CD4-positive, alpha-beta T cell (primary cell): ENCODE measurements around the gene SNAI3. TPM values are rescaled to one million over a fixed set of nuclear protein-coding genes. Genes with fewer than 3 reads are reported as not detected.

Experiments used
- ATAC-seq: fragments of 200-7000 bp; cut with Tn5 transposase; one replicate; pipeline ENCODE4 v1.10.0; 2022; ENCODE audit warnings: mild to moderate bottlenecking; ENCODE audit not compliant: poor library complexity
- CTCF ChIA-PET: fragments of 350-600 bp; sonication (Branson Sonifier 250); formaldehyde crosslinking; loops from one replicate; lab custom pipeline; 2021; ENCODE audit warnings: antibody characterized with exemption, inconsistent platforms; lab: Charles Lee
- POLR2A ChIA-PET: fragments of 350-600 bp; sonication (Branson Sonifier 250); formaldehyde crosslinking; loops from one replicate; lab custom pipeline; 2021; ENCODE audit warnings: antibody characterized with exemption, inconsistent platforms; lab: Charles Lee
- DNase-seq, 14 experiments: peaks; one replicate each; pipeline ENCODE4 v3.0.0-alpha.2; 2013 to 2020; ENCODE audit warnings: mixed read lengths in 2 of 14
- H3K27ac ChIP-seq, 2 donors: one replicate each; pipeline versions ENCODE4 v1.5.1 to v1.7.0; 2013; ENCODE audit warnings: low read length in 2 of 2, low read depth in 1 of 2, mild to moderate bottlenecking in 1 of 2
- H3K27me3 ChIP-seq, 2 experiments: 1 replicate in 1 of 2; 2 replicates in 1 of 2; pipeline versions ENCODE4 v1.6.1 to v1.7.0; 2013; ENCODE audit warnings: low read length in 2 of 2, control low read depth in 1 of 2, mild to moderate bottlenecking in 1 of 2, moderate library complexity in 1 of 2; ENCODE audit not compliant: insufficient read depth in 2 of 2, control insufficient read depth in 1 of 2
- H3K36me3 ChIP-seq: one replicate; pipeline ENCODE4 v1.6.1; 2013; ENCODE audit warnings: low read length, control low read depth; ENCODE audit not compliant: insufficient read depth
- H3K4me1 ChIP-seq: one replicate; pipeline ENCODE4 v1.6.1; 2013; ENCODE audit warnings: low read length, control low read depth; ENCODE audit not compliant: insufficient read depth
- H3K4me3 ChIP-seq: one replicate; pipeline ENCODE4 v1.5.1; 2013; ENCODE audit warnings: mild to moderate bottlenecking, low read length, moderate library complexity
- H3K9me3 ChIP-seq, 2 experiments: 1 replicate in 1 of 2; 2 replicates in 1 of 2; pipeline versions ENCODE4 v1.6.1 to v1.7.0; 2013; ENCODE audit warnings: low read length in 2 of 2, mild to moderate bottlenecking in 2 of 2, control low read depth in 1 of 2, moderate library complexity in 1 of 2; ENCODE audit not compliant: control insufficient read depth in 1 of 2, insufficient read depth in 1 of 2
- H3K27ac Mint-ChIP-seq: one replicate; pipeline ENCODE4 v1.8.0; 2020; ENCODE audit warnings: mixed read lengths
- H3K27me3 Mint-ChIP-seq: one replicate; pipeline ENCODE4 v1.8.0; 2021; ENCODE audit warnings: mixed read lengths
- H3K36me3 Mint-ChIP-seq: one replicate; pipeline ENCODE4 v1.8.0; 2021; ENCODE audit warnings: low read depth, mixed read lengths
- H3K4me1 Mint-ChIP-seq: one replicate; pipeline ENCODE4 v1.8.0; 2021; ENCODE audit warnings: low read depth, mixed read lengths
- H3K4me3 Mint-ChIP-seq: one replicate; pipeline ENCODE4 v1.8.0; 2020; ENCODE audit warnings: mild to moderate bottlenecking, mixed read lengths
- H3K9me3 Mint-ChIP-seq: one replicate; pipeline ENCODE4 v1.8.0; 2020; ENCODE audit warnings: mixed read lengths
- CTCF ChIP-seq: fragments of 200-600 bp; IDR thresholded peaks from one replicate; pipeline ENCODE4 v1.8.0; 2022; ENCODE audit warnings: antibody characterized with exemption, mild to moderate bottlenecking
- intact Hi-C, 2 experiments: fragments of 100-400 bp; cut with DNase I in 1 of 2; cut with micrococcal nuclease in 1 of 2; formaldehyde crosslinking; loops; one replicate each; pipeline versions ENCODE4 v1.15.1 to v1.9.0; 2023 to 2025; cut with DNase I, micrococcal nuclease
- total RNA-seq, 174 experiments: library from RNA in 2 of 174; stranded (reverse) in 2 of 174; gene quantifications; one replicate each; pipeline ENCODE4 v1.2.3 and lab custom pipeline; 2021 to 2026

Gene SNAI3
- total RNA-seq, 2 experiments from 2014 or later, result 3.0 to 3.5 TPM

- peaks cover 37% of the 10 kb centered on the region for H3K36me3 Mint-ChIP-seq
- H3K4me1 Mint-ChIP-seq, result no peaks in the 10 kb centered on the region
- TF ChIP-seq CTCF, result no peak
- intact Hi-C loops, result no loop called here
- no peak for DNase-seq
- no peak overlapping the region for H3K4me3 ChIP-seq
- ATAC-seq, result no peak
- H3K27me3 Mint-ChIP-seq, result no peaks in the 10 kb centered on the region
- POLR2A ChIA-PET, result no interaction called here
- H3K4me3 Mint-ChIP-seq, result no peak overlapping the region
- H3K27ac ChIP-seq, result no peak overlapping the region
- peaks cover 9% of the 10 kb centered on the region for H3K4me1 ChIP-seq
- no peaks in the 10 kb centered on the region for H3K27me3 ChIP-seq
- no peaks in the 10 kb centered on the region for H3K9me3 Mint-ChIP-seq
- H3K9me3 ChIP-seq, result no peaks in the 10 kb centered on the region
- peaks cover 81% of the 10 kb centered on the region for H3K36me3 ChIP-seq
- CTCF ChIA-PET, result interaction anchor here (1.9 kb wide), 1 partner anchor 21 kb away, joined by 6 read pairs; no protein-coding TSS in a partner anchor
- H3K27ac Mint-ChIP-seq, result no peak overlapping the region
These were observed 30.3 kb upstream of the SNAI3 start for GRCh38 chr16:88716601-88717001.

GRCh38 chr16:88716201-88716600, 29.9 kb upstream of the SNAI3 start:
- Histone ChIP-seq H3K4me1 (peaks cover 9% of the 10 kb centered on the region), H3K27me3 (no peaks in the 10 kb centered on the region), H3K4me3 (no peak overlapping the region), H3K27ac (no peak overlapping the region), H3K36me3 (peaks cover 77% of the 10 kb centered on the region), H3K9me3 (no peaks in the 10 kb centered on the region)
- no peak for DNase-seq
- Mint-ChIP-seq H3K4me3 (no peak overlapping the region), H3K4me1 (no peaks in the 10 kb centered on the region), H3K9me3 (no peaks in the 10 kb centered on the region), H3K36me3 (peaks cover 37% of the 10 kb centered on the region), H3K27me3 (no peaks in the 10 kb centered on the region), H3K27ac (no peak overlapping the region)
- TF ChIP-seq CTCF, result no peak
- ChIA-PET POLR2A (interaction anchor here (1.5 kb wide), 1 partner anchor 15 kb away, joined by 5 read pairs; no protein-coding TSS in a partner anchor), CTCF (interaction anchor here (1.9 kb wide), 1 partner anchor 21 kb away, joined by 6 read pairs; no protein-coding TSS in a partner anchor)
- ATAC-seq, result no peak
- intact Hi-C loops, result no loop called here

- Histone ChIP-seq H3K4me3 (no peak overlapping the region), H3K4me1 (peaks cover 9% of the 10 kb centered on the region), H3K36me3 (peaks cover 72% of the 10 kb centered on the region), H3K27ac (no peak overlapping the region), H3K9me3 (no peaks in the 10 kb centered on the region), H3K27me3 (no peaks in the 10 kb centered on the region)
- H3K4me3 Mint-ChIP-seq, result no peak overlapping the region
- no peaks in the 10 kb centered on the region for H3K4me1 Mint-ChIP-seq
- peaks cover 35% of the 10 kb centered on the region for H3K36me3 Mint-ChIP-seq
- H3K27ac Mint-ChIP-seq, result no peak overlapping the region
- H3K27me3 Mint-ChIP-seq, result no peaks in the 10 kb centered on the region
- POLR2A ChIA-PET, result interaction anchor here (1.5 kb wide), 1 partner anchor 14 kb away, joined by 5 read pairs; no protein-coding TSS in a partner anchor
- no peak for ATAC-seq
- intact Hi-C loops, result no loop called here
- no peaks in the 10 kb centered on the region for H3K9me3 Mint-ChIP-seq
- CTCF ChIA-PET, result interaction anchor here (1.9 kb wide), 1 partner anchor 22 kb away, joined by 6 read pairs; no protein-coding TSS in a partner anchor
- no peak for TF ChIP-seq CTCF
- DNase-seq, result no peak
These were observed 29.2 kb upstream of the SNAI3 start for GRCh38 chr16:88715312-88716190.
